ENCODE results near the gene ZDHHC8.

Gene ZDHHC8

GRCh38 chr22:20173772-20174171 is 42.2 kb downstream of the ZDHHC8 start:
- H3K27me3 ChIP-seq (ENCODE audit: insufficient read depth, low read depth, severe bottlenecking): no peaks in the 10 kb centered on the region

GRCh38 chr22:20174785-20175596 is 43.4 kb downstream of the ZDHHC8 start:
- H3K9me3 ChIP-seq (ENCODE audit: severe bottlenecking): no peaks in the 10 kb centered on the region
- H3K27me3 ChIP-seq (ENCODE audit: insufficient read depth, low read depth, severe bottlenecking): no peaks in the 10 kb centered on the region
- TF ChIP-seq CTCF (IDR thresholded peaks at IDR 0.05; ENCODE audit: low read depth, low read length): peak; percentile 74

More at GRCh38 chr22:20173772-20174171, 42.2 kb downstream of the ZDHHC8 start:
- H3K36me3 ChIP-seq: no peaks in the 10 kb centered on the region
- H3K27ac ChIP-seq: peak overlapping the region; percentile 88
- H3K9me3 ChIP-seq (ENCODE audit: severe bottlenecking): no peaks in the 10 kb centered on the region
- no peak overlapping the region for H3K4me3 ChIP-seq (ENCODE audit: low read depth, low read length)
- TF ChIP-seq CTCF (IDR thresholded peaks at IDR 0.05; ENCODE audit: low read depth, low read length): no peak
- DNase-seq: peak; percentile 71

GRCh38 chr22:20175597-20175900 is 43.9 kb downstream of the ZDHHC8 start:
- no peak for DNase-seq
- TF ChIP-seq CTCF (IDR thresholded peaks at IDR 0.05; ENCODE audit: low read depth, low read length): no peak
- H3K27me3 ChIP-seq (ENCODE audit: insufficient read depth, low read depth, severe bottlenecking): no peaks in the 10 kb centered on the region
- H3K9me3 ChIP-seq (ENCODE audit: severe bottlenecking): no peaks in the 10 kb centered on the region
- no peak overlapping the region for H3K27ac ChIP-seq
- no peaks in the 10 kb centered on the region for H3K36me3 ChIP-seq
- no peak overlapping the region for H3K4me3 ChIP-seq (ENCODE audit: low read depth, low read length)

More at GRCh38 chr22:20174785-20175596, 43.4 kb downstream of the ZDHHC8 start:
- H3K4me3 ChIP-seq (ENCODE audit: low read depth, low read length): no peak overlapping the region
- DNase-seq: peak; percentile 65
- H3K27ac ChIP-seq: peak overlapping the region; percentile 88
- H3K36me3 ChIP-seq: no peaks in the 10 kb centered on the region

- no peak for DNase-seq
- Histone ChIP-seq H3K9me3 (ENCODE audit: severe bottlenecking) (no peaks in the 10 kb centered on the region), H3K27ac (no peak overlapping the region), H3K27me3 (ENCODE audit: insufficient read depth, low read depth, severe bottlenecking) (no peaks in the 10 kb centered on the region), H3K36me3 (no peaks in the 10 kb centered on the region), H3K4me3 (ENCODE audit: low read depth, low read length) (no peak overlapping the region)
- TF ChIP-seq CTCF (IDR thresholded peaks at IDR 0.05; ENCODE audit: low read depth, low read length): no peak
Measured at GRCh38 chr22:20176421-20177085, 44.9 kb downstream of the ZDHHC8 start.

- H3K27me3 ChIP-seq (ENCODE audit: insufficient read depth, low read depth, severe bottlenecking): no peaks in the 10 kb centered on the region
Measured at GRCh38 chr22:20177217-20177911, 45.8 kb downstream of the ZDHHC8 start.

More at GRCh38 chr22:20177217-20177911, 45.8 kb downstream of the ZDHHC8 start:
- Histone ChIP-seq H3K27ac (no peak overlapping the region), H3K36me3 (no peaks in the 10 kb centered on the region), H3K9me3 (ENCODE audit: severe bottlenecking) (no peaks in the 10 kb centered on the region), H3K4me3 (ENCODE audit: low read depth, low read length) (no peak overlapping the region)
- DNase-seq: no peak
- TF ChIP-seq CTCF (IDR thresholded peaks at IDR 0.05; ENCODE audit: low read depth, low read length): no peak
